Subcutaneous adipose tissue (tissue), 4 donors: ENCODE measurements around the gene KIAA2012. TPM values are rescaled to one million over a fixed set of nuclear protein-coding genes. Genes with fewer than 3 reads are reported as not detected.

Source experiments
- total RNA-seq, 4 donors: library from RNA; depleted of rRNA; stranded (reverse); fragments of >200 nt; gene quantifications; one replicate each; pipeline ENCODE4 v1.1.0, GENCODE V29; 2016
- TF ChIP-seq, protein P1 (sequence below): fragments of 450-650 bp; IDR thresholded peaks from one replicate; pipeline ENCODE4 v1.5.1; 2016; ENCODE audit warnings: low read depth, mild to moderate bottlenecking, control low read depth, antibody characterized with exemption, moderate library complexity

KIAA2012 gene
- total RNA-seq, 4 donors from 2014 or later, result not detected

DNA sequence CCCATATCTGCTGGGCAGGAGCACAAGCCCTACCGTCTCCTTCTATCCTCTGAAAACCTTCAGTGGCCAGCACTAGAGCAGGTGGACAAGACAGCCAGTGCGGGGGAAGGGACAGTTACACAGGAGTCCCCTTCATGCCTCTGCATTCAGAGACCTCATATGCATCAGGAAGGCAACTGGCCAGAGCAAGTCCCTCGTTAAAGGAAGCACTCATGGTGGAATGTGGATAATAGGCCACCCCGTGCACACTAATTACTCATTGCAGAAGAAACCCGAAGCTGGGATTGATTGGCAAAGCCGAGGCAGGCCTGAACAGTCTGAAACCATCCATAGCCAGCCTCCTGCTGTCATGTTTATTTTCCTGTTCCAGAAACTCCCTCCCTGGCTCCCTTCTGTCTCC is 11.2 kb downstream of the KIAA2012 start:
- TF ChIP-seq, protein P1, sequence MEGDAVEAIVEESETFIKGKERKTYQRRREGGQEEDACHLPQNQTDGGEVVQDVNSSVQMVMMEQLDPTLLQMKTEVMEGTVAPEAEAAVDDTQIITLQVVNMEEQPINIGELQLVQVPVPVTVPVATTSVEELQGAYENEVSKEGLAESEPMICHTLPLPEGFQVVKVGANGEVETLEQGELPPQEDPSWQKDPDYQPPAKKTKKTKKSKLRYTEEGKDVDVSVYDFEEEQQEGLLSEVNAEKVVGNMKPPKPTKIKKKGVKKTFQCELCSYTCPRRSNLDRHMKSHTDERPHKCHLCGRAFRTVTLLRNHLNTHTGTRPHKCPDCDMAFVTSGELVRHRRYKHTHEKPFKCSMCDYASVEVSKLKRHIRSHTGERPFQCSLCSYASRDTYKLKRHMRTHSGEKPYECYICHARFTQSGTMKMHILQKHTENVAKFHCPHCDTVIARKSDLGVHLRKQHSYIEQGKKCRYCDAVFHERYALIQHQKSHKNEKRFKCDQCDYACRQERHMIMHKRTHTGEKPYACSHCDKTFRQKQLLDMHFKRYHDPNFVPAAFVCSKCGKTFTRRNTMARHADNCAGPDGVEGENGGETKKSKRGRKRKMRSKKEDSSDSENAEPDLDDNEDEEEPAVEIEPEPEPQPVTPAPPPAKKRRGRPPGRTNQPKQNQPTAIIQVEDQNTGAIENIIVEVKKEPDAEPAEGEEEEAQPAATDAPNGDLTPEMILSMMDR, result no peak

DNA sequence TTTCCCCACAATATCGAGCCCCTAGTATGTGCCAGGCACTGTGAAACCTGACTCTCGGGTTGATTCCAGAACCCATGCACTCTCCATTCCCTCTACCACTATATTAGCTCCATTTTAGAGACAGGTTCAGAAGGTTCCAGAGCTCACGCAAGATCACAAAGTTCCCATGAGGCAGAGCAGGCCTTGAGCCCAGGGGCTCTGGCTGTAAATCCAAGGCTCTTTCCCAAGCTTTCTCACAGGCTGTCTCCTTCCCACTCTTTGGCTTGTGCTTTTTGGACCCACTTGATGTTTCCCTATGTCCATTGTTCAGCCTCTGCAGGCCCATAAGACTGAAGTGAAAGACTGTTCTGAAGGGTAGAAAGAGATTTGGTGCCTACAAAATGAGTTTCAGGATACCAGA is 15.7 kb downstream of the KIAA2012 start:
- TF ChIP-seq, protein P1, result no peak

DNA sequence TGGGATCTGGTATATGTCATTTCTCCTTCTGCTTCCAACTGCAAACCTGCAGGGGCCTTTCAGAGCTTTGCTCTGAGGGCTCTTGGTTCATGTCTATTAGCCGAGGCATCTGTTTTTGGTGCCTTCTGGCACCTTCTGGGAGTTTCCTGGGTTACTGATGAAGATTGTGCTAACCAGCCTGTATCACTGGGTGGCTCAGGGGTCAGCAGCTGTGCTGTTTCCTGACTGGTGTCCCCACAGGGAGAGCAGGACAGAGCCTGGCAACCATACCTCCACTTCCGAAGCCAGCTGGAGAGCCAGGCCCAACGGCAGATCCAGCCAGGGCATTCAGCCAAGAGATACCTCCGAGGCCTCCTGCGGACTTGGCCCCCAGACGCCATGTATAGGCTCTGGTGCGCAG is 17.5 kb downstream of the KIAA2012 start:
- TF ChIP-seq, protein P1, result no peak

DNA sequence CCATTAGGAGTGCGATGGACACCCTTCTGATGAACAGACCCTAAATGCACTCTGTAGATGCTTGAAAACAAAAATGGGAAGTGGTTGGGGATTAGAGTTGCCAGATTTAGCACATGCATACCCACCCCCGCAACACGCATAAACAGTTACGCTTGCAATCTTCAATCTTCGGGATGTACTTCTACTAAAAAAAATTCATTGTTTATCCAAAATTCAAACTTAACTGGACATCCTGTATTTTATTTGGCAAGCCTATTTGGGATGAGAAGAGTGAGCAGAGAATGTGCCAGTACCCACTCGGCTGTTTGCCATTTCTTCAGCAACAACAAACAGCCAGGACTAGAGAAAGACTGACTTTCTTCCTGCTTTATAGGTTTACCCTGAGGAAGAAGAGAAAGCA is 18.4 kb downstream of the KIAA2012 start:
- TF ChIP-seq, protein P1, result no peak

DNA sequence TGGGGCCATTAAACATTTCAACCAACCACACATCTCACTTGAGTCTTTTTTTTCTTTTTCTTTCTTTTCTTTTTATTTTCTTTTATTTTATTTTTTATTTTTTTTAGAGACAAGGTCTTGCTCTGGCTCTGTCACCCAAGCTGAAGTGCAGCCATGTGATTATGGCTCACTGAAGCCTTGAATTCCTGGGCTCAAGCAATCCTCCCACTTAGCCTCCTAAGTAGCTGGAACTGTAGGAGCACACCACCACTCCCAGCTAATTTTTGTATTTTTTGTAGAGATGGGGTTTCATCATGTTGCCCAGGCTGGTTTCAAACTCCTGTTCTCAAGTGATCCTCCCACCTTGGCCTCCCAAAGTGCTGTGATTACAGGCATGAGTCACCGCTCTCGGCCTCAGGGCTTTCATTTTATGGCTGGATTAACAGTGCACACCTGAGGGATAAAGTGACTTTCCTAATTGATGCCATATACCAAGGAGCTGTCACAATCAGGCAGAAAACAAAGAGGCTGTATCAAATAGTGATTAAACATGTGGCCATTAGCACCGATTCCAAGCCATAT is 21.5 kb downstream of the KIAA2012 start:
- TF ChIP-seq, protein P1, result no peak

DNA sequence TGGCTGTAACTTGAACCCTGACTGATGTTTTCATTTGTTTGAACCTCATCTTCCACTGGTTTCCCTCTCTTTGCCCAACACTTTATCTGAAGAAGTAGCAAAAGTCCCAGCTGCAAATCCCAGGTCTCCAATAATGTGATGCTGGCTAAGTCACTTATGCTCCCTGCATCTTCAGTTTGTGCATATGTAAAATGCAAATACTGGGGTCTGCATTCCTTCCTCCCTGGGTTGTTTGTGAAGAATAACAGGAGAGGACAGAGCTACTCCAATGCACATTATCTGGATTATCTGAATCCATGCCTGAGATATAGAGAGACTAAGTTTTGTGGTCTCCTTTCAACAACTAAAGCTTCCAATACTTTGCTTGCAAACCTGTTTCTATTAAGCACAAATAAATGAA is 22.2 kb downstream of the KIAA2012 start:
- TF ChIP-seq, protein P1, result no peak

DNA sequence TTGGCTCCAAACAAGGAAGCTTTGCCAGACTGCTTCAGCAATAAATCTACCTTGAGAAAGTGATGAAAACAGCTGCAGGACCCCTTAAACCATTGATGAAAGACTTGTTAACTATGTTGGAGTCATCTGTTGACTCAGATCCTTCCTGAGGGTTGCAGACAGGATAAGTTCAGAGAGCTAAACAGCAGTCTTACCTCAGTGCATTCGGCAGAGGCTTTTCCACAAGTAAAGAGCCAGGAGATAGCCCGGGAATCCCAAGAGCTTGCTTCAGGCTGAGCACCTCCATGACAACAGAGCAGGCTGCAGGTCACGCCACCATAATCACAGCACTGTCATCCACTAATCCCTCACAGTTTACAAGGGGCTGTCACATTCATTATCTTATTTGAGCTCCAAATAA is 23.7 kb downstream of the KIAA2012 start:
- TF ChIP-seq, protein P1, result no peak
